ENCODE results near the gene CHN2. TPM values are rescaled to one million over a fixed set of nuclear protein-coding genes. Genes with fewer than 3 reads are reported as not detected.

CHN2 gene
- total RNA-seq, 1 experiment from 2014 or later: 5.0 TPM

DNA sequence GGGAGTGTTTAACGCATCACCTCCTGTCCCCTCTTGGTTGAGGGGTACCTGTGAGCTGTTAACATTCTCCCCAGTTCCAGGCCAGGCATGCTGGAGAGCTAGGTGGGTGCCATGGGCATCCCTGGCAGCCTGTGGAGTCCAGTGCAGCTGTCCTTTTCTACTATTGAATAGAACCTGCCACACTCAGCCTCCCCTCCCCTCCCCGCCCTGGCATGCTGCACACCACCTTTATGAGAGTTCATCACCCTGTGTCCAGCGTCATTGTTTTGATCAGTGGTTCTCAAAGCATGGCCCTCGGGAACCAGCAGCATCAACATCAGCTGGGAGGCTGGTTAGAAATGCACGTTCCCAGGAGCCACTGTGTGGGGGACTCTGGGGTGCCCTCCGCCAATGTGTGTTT is 211.8 kb downstream of the CHN2 start (continued):
- TF ChIP-seq ZNF396 (CRISPR knock-in tag; IDR thresholded peaks at IDR 0.05; ENCODE audit: borderline replicate concordance) (no peak), GRHL2 (CRISPR knock-in tag; IDR thresholded peaks at IDR 0.05; ENCODE audit: insufficient replicate concordance, severe bottlenecking) (no peak), ATF1 (CRISPR knock-in tag; IDR thresholded peaks at IDR 0.05) (no peak)
- TF ChIP-seq, protein P1, sequence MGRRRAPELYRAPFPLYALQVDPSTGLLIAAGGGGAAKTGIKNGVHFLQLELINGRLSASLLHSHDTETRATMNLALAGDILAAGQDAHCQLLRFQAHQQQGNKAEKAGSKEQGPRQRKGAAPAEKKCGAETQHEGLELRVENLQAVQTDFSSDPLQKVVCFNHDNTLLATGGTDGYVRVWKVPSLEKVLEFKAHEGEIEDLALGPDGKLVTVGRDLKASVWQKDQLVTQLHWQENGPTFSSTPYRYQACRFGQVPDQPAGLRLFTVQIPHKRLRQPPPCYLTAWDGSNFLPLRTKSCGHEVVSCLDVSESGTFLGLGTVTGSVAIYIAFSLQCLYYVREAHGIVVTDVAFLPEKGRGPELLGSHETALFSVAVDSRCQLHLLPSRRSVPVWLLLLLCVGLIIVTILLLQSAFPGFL (CRISPR knock-in tag; IDR thresholded peaks at IDR 0.05; ENCODE audit: borderline replicate concordance): no peak
- TF ChIP-seq, protein P2, sequence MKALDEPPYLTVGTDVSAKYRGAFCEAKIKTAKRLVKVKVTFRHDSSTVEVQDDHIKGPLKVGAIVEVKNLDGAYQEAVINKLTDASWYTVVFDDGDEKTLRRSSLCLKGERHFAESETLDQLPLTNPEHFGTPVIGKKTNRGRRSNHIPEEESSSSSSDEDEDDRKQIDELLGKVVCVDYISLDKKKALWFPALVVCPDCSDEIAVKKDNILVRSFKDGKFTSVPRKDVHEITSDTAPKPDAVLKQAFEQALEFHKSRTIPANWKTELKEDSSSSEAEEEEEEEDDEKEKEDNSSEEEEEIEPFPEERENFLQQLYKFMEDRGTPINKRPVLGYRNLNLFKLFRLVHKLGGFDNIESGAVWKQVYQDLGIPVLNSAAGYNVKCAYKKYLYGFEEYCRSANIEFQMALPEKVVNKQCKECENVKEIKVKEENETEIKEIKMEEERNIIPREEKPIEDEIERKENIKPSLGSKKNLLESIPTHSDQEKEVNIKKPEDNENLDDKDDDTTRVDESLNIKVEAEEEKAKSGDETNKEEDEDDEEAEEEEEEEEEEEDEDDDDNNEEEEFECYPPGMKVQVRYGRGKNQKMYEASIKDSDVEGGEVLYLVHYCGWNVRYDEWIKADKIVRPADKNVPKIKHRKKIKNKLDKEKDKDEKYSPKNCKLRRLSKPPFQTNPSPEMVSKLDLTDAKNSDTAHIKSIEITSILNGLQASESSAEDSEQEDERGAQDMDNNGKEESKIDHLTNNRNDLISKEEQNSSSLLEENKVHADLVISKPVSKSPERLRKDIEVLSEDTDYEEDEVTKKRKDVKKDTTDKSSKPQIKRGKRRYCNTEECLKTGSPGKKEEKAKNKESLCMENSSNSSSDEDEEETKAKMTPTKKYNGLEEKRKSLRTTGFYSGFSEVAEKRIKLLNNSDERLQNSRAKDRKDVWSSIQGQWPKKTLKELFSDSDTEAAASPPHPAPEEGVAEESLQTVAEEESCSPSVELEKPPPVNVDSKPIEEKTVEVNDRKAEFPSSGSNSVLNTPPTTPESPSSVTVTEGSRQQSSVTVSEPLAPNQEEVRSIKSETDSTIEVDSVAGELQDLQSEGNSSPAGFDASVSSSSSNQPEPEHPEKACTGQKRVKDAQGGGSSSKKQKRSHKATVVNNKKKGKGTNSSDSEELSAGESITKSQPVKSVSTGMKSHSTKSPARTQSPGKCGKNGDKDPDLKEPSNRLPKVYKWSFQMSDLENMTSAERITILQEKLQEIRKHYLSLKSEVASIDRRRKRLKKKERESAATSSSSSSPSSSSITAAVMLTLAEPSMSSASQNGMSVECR (CRISPR knock-in tag; IDR thresholded peaks at IDR 0.05; ENCODE audit: borderline replicate concordance): no peak
- TF ChIP-seq, protein P3, sequence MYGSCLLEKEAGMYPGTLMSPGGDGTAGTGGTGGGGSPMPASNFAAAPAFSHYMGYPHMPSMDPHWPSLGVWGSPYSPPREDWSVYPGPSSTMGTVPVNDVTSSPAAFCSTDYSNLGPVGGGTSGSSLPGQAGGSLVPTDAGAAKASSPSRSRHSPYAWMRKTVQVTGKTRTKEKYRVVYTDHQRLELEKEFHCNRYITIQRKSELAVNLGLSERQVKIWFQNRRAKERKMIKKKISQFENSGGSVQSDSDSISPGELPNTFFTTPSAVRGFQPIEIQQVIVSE (CRISPR knock-in tag; IDR thresholded peaks at IDR 0.05; ENCODE audit: borderline replicate concordance): no peak
- TF ChIP-seq, protein P4, sequence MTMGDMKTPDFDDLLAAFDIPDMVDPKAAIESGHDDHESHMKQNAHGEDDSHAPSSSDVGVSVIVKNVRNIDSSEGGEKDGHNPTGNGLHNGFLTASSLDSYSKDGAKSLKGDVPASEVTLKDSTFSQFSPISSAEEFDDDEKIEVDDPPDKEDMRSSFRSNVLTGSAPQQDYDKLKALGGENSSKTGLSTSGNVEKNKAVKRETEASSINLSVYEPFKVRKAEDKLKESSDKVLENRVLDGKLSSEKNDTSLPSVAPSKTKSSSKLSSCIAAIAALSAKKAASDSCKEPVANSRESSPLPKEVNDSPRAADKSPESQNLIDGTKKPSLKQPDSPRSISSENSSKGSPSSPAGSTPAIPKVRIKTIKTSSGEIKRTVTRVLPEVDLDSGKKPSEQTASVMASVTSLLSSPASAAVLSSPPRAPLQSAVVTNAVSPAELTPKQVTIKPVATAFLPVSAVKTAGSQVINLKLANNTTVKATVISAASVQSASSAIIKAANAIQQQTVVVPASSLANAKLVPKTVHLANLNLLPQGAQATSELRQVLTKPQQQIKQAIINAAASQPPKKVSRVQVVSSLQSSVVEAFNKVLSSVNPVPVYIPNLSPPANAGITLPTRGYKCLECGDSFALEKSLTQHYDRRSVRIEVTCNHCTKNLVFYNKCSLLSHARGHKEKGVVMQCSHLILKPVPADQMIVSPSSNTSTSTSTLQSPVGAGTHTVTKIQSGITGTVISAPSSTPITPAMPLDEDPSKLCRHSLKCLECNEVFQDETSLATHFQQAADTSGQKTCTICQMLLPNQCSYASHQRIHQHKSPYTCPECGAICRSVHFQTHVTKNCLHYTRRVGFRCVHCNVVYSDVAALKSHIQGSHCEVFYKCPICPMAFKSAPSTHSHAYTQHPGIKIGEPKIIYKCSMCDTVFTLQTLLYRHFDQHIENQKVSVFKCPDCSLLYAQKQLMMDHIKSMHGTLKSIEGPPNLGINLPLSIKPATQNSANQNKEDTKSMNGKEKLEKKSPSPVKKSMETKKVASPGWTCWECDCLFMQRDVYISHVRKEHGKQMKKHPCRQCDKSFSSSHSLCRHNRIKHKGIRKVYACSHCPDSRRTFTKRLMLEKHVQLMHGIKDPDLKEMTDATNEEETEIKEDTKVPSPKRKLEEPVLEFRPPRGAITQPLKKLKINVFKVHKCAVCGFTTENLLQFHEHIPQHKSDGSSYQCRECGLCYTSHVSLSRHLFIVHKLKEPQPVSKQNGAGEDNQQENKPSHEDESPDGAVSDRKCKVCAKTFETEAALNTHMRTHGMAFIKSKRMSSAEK (CRISPR knock-in tag; IDR thresholded peaks at IDR 0.05; ENCODE audit: borderline replicate concordance): no peak

DNA sequence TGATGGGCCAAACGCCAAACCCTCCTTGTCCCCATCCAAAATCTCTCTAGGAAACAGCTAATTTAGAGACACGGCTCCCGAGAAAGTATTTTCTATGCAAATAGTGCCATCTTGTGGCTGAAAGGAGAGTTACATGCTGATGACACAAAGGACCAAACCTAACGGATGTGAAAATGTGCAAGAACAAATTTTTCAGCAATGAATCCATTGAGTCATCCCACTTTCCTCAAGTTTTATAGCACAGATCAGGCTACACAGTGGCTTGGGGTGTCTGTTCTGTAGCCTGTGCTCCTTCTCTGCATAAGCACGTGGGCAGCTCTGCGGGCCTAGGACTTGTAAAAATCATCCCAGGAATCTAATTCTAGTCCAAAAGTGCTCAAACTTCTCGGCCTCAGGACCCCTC is 214.3 kb downstream of the CHN2 start:
- peak; percentile 60 for ATAC-seq
- Mint-ChIP-seq H3K9me3 (no peaks in the 10 kb centered on the region), H3K27me3 (ENCODE audit: low read depth) (no peaks in the 10 kb centered on the region), H3K27ac (no peak overlapping the region), H3K4me3 (peak overlapping the region; percentile 33; the same call in 1 of the 2 replicates), H3K4me1 (peaks cover 19% of the 10 kb centered on the region), H3K36me3 (no peaks in the 10 kb centered on the region)
- DNase-seq (ENCODE audit: low spot score): peak; percentile 34
- ChIA-PET CTCF (interaction anchor here (0.6 to 5.8 kb wide), 24 partner anchors 9 to 486 kb away, joined by 3 to 60 read pairs (median 5); partner anchors contain the start of gene TRIL), POLR2A (no interaction called here)
- TF ChIP-seq, protein P5, sequence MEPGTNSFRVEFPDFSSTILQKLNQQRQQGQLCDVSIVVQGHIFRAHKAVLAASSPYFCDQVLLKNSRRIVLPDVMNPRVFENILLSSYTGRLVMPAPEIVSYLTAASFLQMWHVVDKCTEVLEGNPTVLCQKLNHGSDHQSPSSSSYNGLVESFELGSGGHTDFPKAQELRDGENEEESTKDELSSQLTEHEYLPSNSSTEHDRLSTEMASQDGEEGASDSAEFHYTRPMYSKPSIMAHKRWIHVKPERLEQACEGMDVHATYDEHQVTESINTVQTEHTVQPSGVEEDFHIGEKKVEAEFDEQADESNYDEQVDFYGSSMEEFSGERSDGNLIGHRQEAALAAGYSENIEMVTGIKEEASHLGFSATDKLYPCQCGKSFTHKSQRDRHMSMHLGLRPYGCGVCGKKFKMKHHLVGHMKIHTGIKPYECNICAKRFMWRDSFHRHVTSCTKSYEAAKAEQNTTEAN (CRISPR knock-in tag; IDR thresholded peaks at IDR 0.05): no peak
- TF ChIP-seq, protein P6, sequence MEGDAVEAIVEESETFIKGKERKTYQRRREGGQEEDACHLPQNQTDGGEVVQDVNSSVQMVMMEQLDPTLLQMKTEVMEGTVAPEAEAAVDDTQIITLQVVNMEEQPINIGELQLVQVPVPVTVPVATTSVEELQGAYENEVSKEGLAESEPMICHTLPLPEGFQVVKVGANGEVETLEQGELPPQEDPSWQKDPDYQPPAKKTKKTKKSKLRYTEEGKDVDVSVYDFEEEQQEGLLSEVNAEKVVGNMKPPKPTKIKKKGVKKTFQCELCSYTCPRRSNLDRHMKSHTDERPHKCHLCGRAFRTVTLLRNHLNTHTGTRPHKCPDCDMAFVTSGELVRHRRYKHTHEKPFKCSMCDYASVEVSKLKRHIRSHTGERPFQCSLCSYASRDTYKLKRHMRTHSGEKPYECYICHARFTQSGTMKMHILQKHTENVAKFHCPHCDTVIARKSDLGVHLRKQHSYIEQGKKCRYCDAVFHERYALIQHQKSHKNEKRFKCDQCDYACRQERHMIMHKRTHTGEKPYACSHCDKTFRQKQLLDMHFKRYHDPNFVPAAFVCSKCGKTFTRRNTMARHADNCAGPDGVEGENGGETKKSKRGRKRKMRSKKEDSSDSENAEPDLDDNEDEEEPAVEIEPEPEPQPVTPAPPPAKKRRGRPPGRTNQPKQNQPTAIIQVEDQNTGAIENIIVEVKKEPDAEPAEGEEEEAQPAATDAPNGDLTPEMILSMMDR (IDR thresholded peaks at IDR 0.05): peak; percentile 84
- TF ChIP-seq, protein P1 (CRISPR knock-in tag; IDR thresholded peaks at IDR 0.05; ENCODE audit: borderline replicate concordance): no peak
- TF ChIP-seq, protein P7, sequence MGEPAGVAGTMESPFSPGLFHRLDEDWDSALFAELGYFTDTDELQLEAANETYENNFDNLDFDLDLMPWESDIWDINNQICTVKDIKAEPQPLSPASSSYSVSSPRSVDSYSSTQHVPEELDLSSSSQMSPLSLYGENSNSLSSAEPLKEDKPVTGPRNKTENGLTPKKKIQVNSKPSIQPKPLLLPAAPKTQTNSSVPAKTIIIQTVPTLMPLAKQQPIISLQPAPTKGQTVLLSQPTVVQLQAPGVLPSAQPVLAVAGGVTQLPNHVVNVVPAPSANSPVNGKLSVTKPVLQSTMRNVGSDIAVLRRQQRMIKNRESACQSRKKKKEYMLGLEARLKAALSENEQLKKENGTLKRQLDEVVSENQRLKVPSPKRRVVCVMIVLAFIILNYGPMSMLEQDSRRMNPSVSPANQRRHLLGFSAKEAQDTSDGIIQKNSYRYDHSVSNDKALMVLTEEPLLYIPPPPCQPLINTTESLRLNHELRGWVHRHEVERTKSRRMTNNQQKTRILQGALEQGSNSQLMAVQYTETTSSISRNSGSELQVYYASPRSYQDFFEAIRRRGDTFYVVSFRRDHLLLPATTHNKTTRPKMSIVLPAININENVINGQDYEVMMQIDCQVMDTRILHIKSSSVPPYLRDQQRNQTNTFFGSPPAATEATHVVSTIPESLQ (CRISPR knock-in tag; IDR thresholded peaks at IDR 0.05): no peak
- no peak for TF ChIP-seq TEAD4 (CRISPR knock-in tag; IDR thresholded peaks at IDR 0.05)
- no peak for TF ChIP-seq MXD4 (CRISPR knock-in tag; IDR thresholded peaks at IDR 0.05; ENCODE audit: borderline replicate concordance)

All from WTC11 (cell line).